Activated naive CD8-positive, alpha-beta T cell treated with anti-CD3 and anti-CD28 coated beads for 36 hours (primary cell): Measurements from ENCODE around the gene TARS1. TPM values are rescaled to one million over a fixed set of nuclear protein-coding genes. Genes with fewer than 3 reads are reported as not detected.
"Not testable (repeated sequence)": the region's sequence is repeated elsewhere in the genome, so short reads cannot be mapped to it uniquely, and the experiment has no call there.

ENCODE experiments used
- DNase-seq: peaks from one replicate; pipeline ENCODE4 v3.0.0; 2021
- H3K27ac Mint-ChIP-seq: one replicate; pipeline ENCODE4 v1.8.0; 2022; ENCODE audit warnings: mild to moderate bottlenecking, moderate library complexity, mixed read lengths
- H3K27me3 Mint-ChIP-seq: one replicate; pipeline ENCODE4 v1.8.0; 2022; ENCODE audit warnings: mild to moderate bottlenecking, mixed read lengths
- H3K36me3 Mint-ChIP-seq: one replicate; pipeline ENCODE4 v1.8.0; 2021; ENCODE audit warnings: mild to moderate bottlenecking, mixed read lengths
- H3K4me1 Mint-ChIP-seq: one replicate; pipeline ENCODE4 v1.8.0; 2021; ENCODE audit warnings: mixed read lengths
- H3K4me3 Mint-ChIP-seq: one replicate; pipeline ENCODE4 v1.8.0; 2022; ENCODE audit warnings: mild to moderate bottlenecking, moderate library complexity, mixed read lengths
- H3K9me3 Mint-ChIP-seq: one replicate; pipeline ENCODE4 v1.8.0; 2022; ENCODE audit warnings: mixed read lengths
- total RNA-seq, 2 experiments: library from RNA; stranded (reverse); gene quantifications; one replicate each; pipeline ENCODE4 v1.2.3, GENCODE V29; 2021

Gene TARS1
- total RNA-seq, 2 experiments from 2014 or later: 290 to 299 TPM

GRCh38 chr5:33490071-33490665 is 49.4 kb downstream of the TARS1 start:
- Mint-ChIP-seq H3K36me3 (peaks cover 4% of the 10 kb centered on the region), H3K4me1 (no peaks in the 10 kb centered on the region), H3K9me3 (no peaks in the 10 kb centered on the region), H3K27ac (no peak overlapping the region), H3K27me3 (no peaks in the 10 kb centered on the region), H3K4me3 (no peak overlapping the region)
- DNase-seq: no peak

DNA sequence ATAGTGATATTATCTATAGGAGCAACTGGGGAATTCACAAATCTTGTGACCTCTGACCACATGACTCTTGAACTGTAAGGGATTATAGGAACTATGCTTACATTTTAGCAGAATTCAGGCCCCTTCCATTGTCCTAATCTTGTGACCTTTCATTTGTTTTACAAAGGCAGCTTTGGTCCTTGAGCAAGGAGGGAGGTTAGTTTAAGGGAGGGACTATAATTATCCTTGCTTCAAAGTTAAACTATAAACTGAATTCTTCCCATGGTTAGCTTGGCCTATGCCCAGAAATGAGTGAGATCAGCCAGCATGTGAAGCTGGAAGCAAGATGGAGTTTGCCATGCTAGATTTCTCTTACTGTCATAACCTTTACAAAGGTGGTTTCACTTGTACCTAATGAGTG is 51.2 kb downstream of the TARS1 start:
- H3K36me3 Mint-ChIP-seq: peaks cover 2% of the 10 kb centered on the region
- no peak overlapping the region for H3K4me3 Mint-ChIP-seq
- no peak overlapping the region for H3K27ac Mint-ChIP-seq
- no peaks in the 10 kb centered on the region for H3K9me3 Mint-ChIP-seq
- no peaks in the 10 kb centered on the region for H3K27me3 Mint-ChIP-seq
- no peaks in the 10 kb centered on the region for H3K4me1 Mint-ChIP-seq
- no peak for DNase-seq

- Mint-ChIP-seq H3K9me3 (no peaks in the 10 kb centered on the region), H3K27me3 (no peaks in the 10 kb centered on the region), H3K27ac (no peak overlapping the region), H3K4me1 (no peaks in the 10 kb centered on the region), H3K4me3 (no peak overlapping the region), H3K36me3 (no peaks in the 10 kb centered on the region)
- no peak for DNase-seq
These were observed 53.7 kb downstream of the TARS1 start for GRCh38 chr5:33494466-33494865.

- Mint-ChIP-seq H3K4me1 (no peaks in the 10 kb centered on the region), H3K27me3 (no peaks in the 10 kb centered on the region), H3K36me3 (no peaks in the 10 kb centered on the region), H3K27ac (no peak overlapping the region), H3K9me3 (no peaks in the 10 kb centered on the region), H3K4me3 (no peak overlapping the region)
- no peak for DNase-seq
These were observed 60.5 kb downstream of the TARS1 start for GRCh38 chr5:33501260-33501659.

DNA sequence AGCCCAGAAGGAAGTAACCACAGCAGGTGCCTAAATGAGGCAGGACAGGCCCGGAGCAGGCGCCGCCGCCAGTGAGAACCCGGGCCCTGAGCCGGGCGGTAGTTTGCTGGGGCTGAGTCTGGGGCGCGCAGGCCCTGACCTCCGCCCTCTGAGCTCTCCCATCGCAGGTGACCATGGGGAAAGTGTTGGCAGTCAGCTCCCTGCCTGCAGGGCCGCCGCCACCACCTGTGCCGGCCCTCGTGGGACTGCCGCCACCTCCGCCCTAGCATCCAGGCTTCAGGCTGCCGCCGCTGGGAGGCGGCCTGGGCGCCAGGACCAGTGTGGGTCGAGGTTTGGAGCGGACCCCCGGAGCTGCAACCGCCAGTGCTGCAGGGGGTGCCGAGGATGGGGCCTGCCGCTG is 61.1 kb downstream of the TARS1 start:
- no peak overlapping the region for H3K27ac Mint-ChIP-seq
- no peaks in the 10 kb centered on the region for H3K9me3 Mint-ChIP-seq
- H3K36me3 Mint-ChIP-seq: no peaks in the 10 kb centered on the region
- no peaks in the 10 kb centered on the region for H3K4me1 Mint-ChIP-seq
- no peak for DNase-seq
- no peaks in the 10 kb centered on the region for H3K27me3 Mint-ChIP-seq
- no peak overlapping the region for H3K4me3 Mint-ChIP-seq

GRCh38 chr5:33504570-33504969 is 63.8 kb downstream of the TARS1 start:
- Mint-ChIP-seq H3K27ac (no peak overlapping the region), H3K4me3 (no peak overlapping the region), H3K36me3 (no peaks in the 10 kb centered on the region), H3K4me1 (no peaks in the 10 kb centered on the region), H3K27me3 (no peaks in the 10 kb centered on the region), H3K9me3 (no peaks in the 10 kb centered on the region)
- DNase-seq: no peak

- DNase-seq: no peak
- no peaks in the 10 kb centered on the region for H3K4me1 Mint-ChIP-seq
- H3K4me3 Mint-ChIP-seq: no peak overlapping the region
- no peaks in the 10 kb centered on the region for H3K9me3 Mint-ChIP-seq
- H3K36me3 Mint-ChIP-seq: no peaks in the 10 kb centered on the region
- H3K27me3 Mint-ChIP-seq: no peaks in the 10 kb centered on the region
- H3K27ac Mint-ChIP-seq: no peak overlapping the region
These were observed 66.7 kb downstream of the TARS1 start for GRCh38 chr5:33507426-33507825.

GRCh38 chr5:33509036-33509435 is 68.3 kb downstream of the TARS1 start:
- H3K27ac Mint-ChIP-seq: no peak overlapping the region
- H3K4me1 Mint-ChIP-seq: no peaks in the 10 kb centered on the region
- H3K27me3 Mint-ChIP-seq: no peaks in the 10 kb centered on the region
- H3K36me3 Mint-ChIP-seq: no peaks in the 10 kb centered on the region
- H3K9me3 Mint-ChIP-seq: no peaks in the 10 kb centered on the region
- no peak for DNase-seq
- no peak overlapping the region for H3K4me3 Mint-ChIP-seq

GRCh38 chr5:33513462-33514185 is 72.9 kb downstream of the TARS1 start:
- DNase-seq: no peak
- Mint-ChIP-seq H3K36me3 (no peaks in the 10 kb centered on the region), H3K4me3 (no peak overlapping the region), H3K4me1 (no peaks in the 10 kb centered on the region), H3K27ac (no peak overlapping the region), H3K9me3 (no peaks in the 10 kb centered on the region), H3K27me3 (peaks cover 3% of the 10 kb centered on the region)

DNA sequence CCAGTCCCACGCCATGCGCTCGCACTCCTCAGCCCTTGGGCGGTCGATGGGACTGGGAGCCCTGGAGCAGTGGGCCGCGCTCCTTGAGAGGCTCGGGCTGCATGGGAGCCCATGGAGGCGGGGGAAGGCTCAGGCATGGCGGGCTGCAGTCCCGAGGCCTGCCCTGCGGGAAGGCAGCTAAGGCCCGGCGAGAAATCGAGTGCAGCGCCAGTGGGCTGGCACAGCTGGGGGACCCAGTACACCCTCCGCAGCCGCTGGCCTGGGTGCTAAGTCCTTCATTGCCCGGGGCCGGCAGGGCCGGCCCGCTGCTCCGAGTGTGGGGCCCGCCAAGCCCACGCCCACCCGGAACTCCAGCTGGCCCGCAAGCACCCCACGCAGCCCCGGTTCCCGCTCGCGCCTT is 74.6 kb downstream of the TARS1 start:
- H3K27me3 Mint-ChIP-seq, H3K4me3 Mint-ChIP-seq, H3K27ac Mint-ChIP-seq, DNase-seq, H3K4me1 Mint-ChIP-seq, H3K9me3 Mint-ChIP-seq, H3K36me3 Mint-ChIP-seq: not testable (repeated sequence)

- DNase-seq: no peak
- H3K4me3 Mint-ChIP-seq: no peak overlapping the region
- no peaks in the 10 kb centered on the region for H3K36me3 Mint-ChIP-seq
- no peaks in the 10 kb centered on the region for H3K4me1 Mint-ChIP-seq
- peaks cover 3% of the 10 kb centered on the region for H3K27me3 Mint-ChIP-seq
- H3K9me3 Mint-ChIP-seq: peaks cover 3% of the 10 kb centered on the region
- no peak overlapping the region for H3K27ac Mint-ChIP-seq
These were observed 75.7 kb downstream of the TARS1 start for GRCh38 chr5:33516421-33516820.
